ENCODE data around the gene ACTRT3. TPM values are rescaled to one million over a fixed set of nuclear protein-coding genes. Genes with fewer than 3 reads are reported as not detected.

Gene ACTRT3
- total RNA-seq, 1 experiment from 2014 or later: 2.3 TPM

- no peak for DNase-seq (ENCODE audit: low spot score)
- ChIA-PET CTCF (no interaction called here), POLR2A (ENCODE audit: low non-redundant PET) (no interaction called here)
- Histone ChIP-seq H3K9me3 (ENCODE audit: low read depth, low read length, poor library complexity, severe bottlenecking) (no peaks in the 10 kb centered on the region), H3K4me1 (ENCODE audit: insufficient read depth, low read length, poor library complexity, severe bottlenecking) (no peaks in the 10 kb centered on the region), H3K4me3 (ENCODE audit: low read depth, low read length, poor library complexity, severe bottlenecking) (no peak overlapping the region), H3K27ac (ENCODE audit: low read depth, low read length, poor library complexity, severe bottlenecking) (no peak overlapping the region), H3K27me3 (replicated peaks; ENCODE audit: insufficient read depth, low read depth, low read length, poor library complexity) (no peaks in the 10 kb centered on the region), H3K36me3 (ENCODE audit: insufficient read depth, low read length, poor library complexity, severe bottlenecking) (peaks cover 23% of the 10 kb centered on the region)
- no peak for TF ChIP-seq EZH2 (IDR thresholded peaks at IDR 0.05; ENCODE audit: borderline replicate concordance, low read depth, low read length, poor library complexity, severe bottlenecking)
- no peak for TF ChIP-seq CTCF (conservative IDR thresholded peaks at IDR 0.05; ENCODE audit: low read depth, low read length)
- no TSS peak for BruUV-seq (replicated peaks)
- intact Hi-C loops (cut with micrococcal nuclease; ENCODE audit: unreplicated experiment): no loop called here
Measured at GRCh38 chr3:169804681-169805080, 35.3 kb upstream of the ACTRT3 start.

- no TSS peak for BruUV-seq (replicated peaks)
- Histone ChIP-seq H3K9me3 (ENCODE audit: low read depth, low read length, poor library complexity, severe bottlenecking) (no peaks in the 10 kb centered on the region), H3K36me3 (ENCODE audit: insufficient read depth, low read length, poor library complexity, severe bottlenecking) (peaks cover 9% of the 10 kb centered on the region), H3K4me1 (ENCODE audit: insufficient read depth, low read length, poor library complexity, severe bottlenecking) (no peaks in the 10 kb centered on the region), H3K27ac (ENCODE audit: low read depth, low read length, poor library complexity, severe bottlenecking) (no peak overlapping the region), H3K27me3 (replicated peaks; ENCODE audit: insufficient read depth, low read depth, low read length, poor library complexity) (no peaks in the 10 kb centered on the region), H3K4me3 (ENCODE audit: low read depth, low read length, poor library complexity, severe bottlenecking) (no peak overlapping the region)
- intact Hi-C loops (cut with micrococcal nuclease; ENCODE audit: unreplicated experiment): no loop called here
- ChIA-PET CTCF (no interaction called here), POLR2A (ENCODE audit: low non-redundant PET) (no interaction called here)
- no peak for TF ChIP-seq CTCF (conservative IDR thresholded peaks at IDR 0.05; ENCODE audit: low read depth, low read length)
- no peak for TF ChIP-seq EZH2 (IDR thresholded peaks at IDR 0.05; ENCODE audit: borderline replicate concordance, low read depth, low read length, poor library complexity, severe bottlenecking)
- no peak for DNase-seq (ENCODE audit: low spot score)
Measured at GRCh38 chr3:169792359-169792758, 23.0 kb upstream of the ACTRT3 start.

GRCh38 chr3:169790687-169791429, 21.5 kb upstream of the ACTRT3 start:
- intact Hi-C loops (cut with micrococcal nuclease; ENCODE audit: unreplicated experiment): no loop called here
- DNase-seq (ENCODE audit: low spot score): no peak
- H3K36me3 ChIP-seq (ENCODE audit: insufficient read depth, low read length, poor library complexity, severe bottlenecking): peaks cover 24% of the 10 kb centered on the region
- no peaks in the 10 kb centered on the region for H3K4me1 ChIP-seq (ENCODE audit: insufficient read depth, low read length, poor library complexity, severe bottlenecking)
- no TSS peak for BruUV-seq (replicated peaks)
- H3K27me3 ChIP-seq (replicated peaks; ENCODE audit: insufficient read depth, low read depth, low read length, poor library complexity): no peaks in the 10 kb centered on the region
- no peak overlapping the region for H3K4me3 ChIP-seq (ENCODE audit: low read depth, low read length, poor library complexity, severe bottlenecking)
- no peak overlapping the region for H3K27ac ChIP-seq (ENCODE audit: low read depth, low read length, poor library complexity, severe bottlenecking)
- ChIA-PET POLR2A (ENCODE audit: low non-redundant PET) (no interaction called here), CTCF (interaction anchor here (0.6 kb wide), 1 partner anchor 18 kb away, joined by 11 read pairs; no protein-coding TSS in a partner anchor)
- no peak for TF ChIP-seq EZH2 (IDR thresholded peaks at IDR 0.05; ENCODE audit: borderline replicate concordance, low read depth, low read length, poor library complexity, severe bottlenecking)
- TF ChIP-seq CTCF (conservative IDR thresholded peaks at IDR 0.05; ENCODE audit: low read depth, low read length): no peak
- no peaks in the 10 kb centered on the region for H3K9me3 ChIP-seq (ENCODE audit: low read depth, low read length, poor library complexity, severe bottlenecking)

All from A673 (cell line).